ENCODE data around the gene PRH1. TPM values are rescaled to one million over a fixed set of nuclear protein-coding genes. Genes with fewer than 3 reads are reported as not detected.
A peak's percentile ranks its signal among the peaks of the same experiment; 100 is the strongest.

PRH1 gene
- total and polyA plus RNA-seq, 2 of the 13 experiments (the other 11 are each of a cell fraction or from before 2014, with no cell fraction given), result 5.3 to 18.8 TPM

DNA sequence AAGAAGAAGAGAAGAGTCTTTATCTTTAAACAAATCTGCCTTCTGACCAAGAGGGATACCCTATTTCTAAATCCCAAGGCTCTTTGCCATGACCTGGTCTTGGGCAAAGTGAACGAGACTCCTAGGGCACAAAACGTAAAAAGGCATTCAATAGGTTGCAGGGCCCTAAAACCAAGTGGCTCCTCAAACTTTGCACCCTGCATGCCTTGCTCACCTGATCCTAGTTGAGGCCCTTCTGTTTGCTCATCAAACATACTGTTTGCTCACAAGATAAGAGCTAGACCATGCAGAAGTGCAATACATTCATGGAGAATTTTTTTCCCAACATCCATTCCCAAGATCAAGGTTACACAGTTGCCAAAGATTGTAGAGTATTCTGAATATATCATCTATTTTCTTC, 7.9 kb upstream of the PRH1 start (continued):
- TF ChIP-seq ARID4A (CRISPR knock-in tag; IDR thresholded peaks at IDR 0.05; ENCODE audit: borderline replicate concordance) (peak; percentile 45; the same call in 1 of the 2 replicates), NR2C2 (CRISPR knock-in tag; IDR thresholded peaks at IDR 0.05; ENCODE audit: borderline replicate concordance) (peak; percentile 66; the same call in 1 of the 2 replicates), TCF7L2 (IDR thresholded peaks at IDR 0.05; ENCODE audit: low read depth, low read length) (no peak), SOX5 (CRISPR knock-in tag; IDR thresholded peaks at IDR 0.05; ENCODE audit: borderline replicate concordance) (peak; percentile 96; the same call in 1 of the 2 replicates), NKX3-1 (CRISPR knock-in tag; IDR thresholded peaks at IDR 0.05) (peak; percentile 69; the same call in 1 of the 2 replicates), SMAD3 (CRISPR knock-in tag; IDR thresholded peaks at IDR 0.05) (peak; percentile 96), ZSCAN25 (CRISPR knock-in tag; IDR thresholded peaks at IDR 0.05) (peak; percentile 78), ZNF574 (CRISPR knock-in tag; IDR thresholded peaks at IDR 0.05) (peak; percentile 85), ZNF501 (CRISPR knock-in tag; IDR thresholded peaks at IDR 0.05) (no peak), TBX2 (CRISPR knock-in tag; IDR thresholded peaks at IDR 0.05; ENCODE audit: borderline replicate concordance) (peak; percentile 95)
- TF ChIP-seq, protein P1, sequence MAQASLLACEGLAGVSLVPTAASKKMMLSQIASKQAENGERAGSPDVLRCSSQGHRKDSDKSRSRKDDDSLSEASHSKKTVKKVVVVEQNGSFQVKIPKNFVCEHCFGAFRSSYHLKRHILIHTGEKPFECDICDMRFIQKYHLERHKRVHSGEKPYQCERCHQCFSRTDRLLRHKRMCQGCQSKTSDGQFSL (CRISPR knock-in tag; IDR thresholded peaks at IDR 0.05), result no peak
- TF ChIP-seq, protein P2, sequence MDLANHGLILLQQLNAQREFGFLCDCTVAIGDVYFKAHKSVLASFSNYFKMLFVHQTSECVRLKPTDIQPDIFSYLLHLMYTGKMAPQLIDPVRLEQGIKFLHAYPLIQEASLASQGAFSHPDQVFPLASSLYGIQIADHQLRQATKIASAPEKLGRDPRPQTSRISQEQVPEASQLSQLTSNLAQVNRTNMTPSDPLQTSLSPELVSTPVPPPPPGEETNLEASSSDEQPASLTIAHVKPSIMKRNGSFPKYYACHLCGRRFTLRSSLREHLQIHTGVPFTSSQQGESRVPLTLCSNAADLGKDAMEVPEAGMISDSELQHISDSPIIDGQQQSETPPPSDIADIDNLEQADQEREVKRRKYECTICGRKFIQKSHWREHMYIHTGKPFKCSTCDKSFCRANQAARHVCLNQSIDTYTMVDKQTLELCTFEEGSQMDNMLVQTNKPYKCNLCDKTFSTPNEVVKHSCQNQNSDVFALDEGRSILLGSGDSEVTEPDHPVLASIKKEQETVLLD (CRISPR knock-in tag; IDR thresholded peaks at IDR 0.05; ENCODE audit: low read depth), result 0 out of 2 replicates have a peak, but pooled peaks have one; percentile 41
- TF ChIP-seq, protein P3, sequence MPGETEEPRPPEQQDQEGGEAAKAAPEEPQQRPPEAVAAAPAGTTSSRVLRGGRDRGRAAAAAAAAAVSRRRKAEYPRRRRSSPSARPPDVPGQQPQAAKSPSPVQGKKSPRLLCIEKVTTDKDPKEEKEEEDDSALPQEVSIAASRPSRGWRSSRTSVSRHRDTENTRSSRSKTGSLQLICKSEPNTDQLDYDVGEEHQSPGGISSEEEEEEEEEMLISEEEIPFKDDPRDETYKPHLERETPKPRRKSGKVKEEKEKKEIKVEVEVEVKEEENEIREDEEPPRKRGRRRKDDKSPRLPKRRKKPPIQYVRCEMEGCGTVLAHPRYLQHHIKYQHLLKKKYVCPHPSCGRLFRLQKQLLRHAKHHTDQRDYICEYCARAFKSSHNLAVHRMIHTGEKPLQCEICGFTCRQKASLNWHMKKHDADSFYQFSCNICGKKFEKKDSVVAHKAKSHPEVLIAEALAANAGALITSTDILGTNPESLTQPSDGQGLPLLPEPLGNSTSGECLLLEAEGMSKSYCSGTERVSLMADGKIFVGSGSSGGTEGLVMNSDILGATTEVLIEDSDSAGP (CRISPR knock-in tag; IDR thresholded peaks at IDR 0.05; ENCODE audit: borderline replicate concordance), result no peak; the same call in 1 of the 2 replicates
- TF ChIP-seq, protein P4, sequence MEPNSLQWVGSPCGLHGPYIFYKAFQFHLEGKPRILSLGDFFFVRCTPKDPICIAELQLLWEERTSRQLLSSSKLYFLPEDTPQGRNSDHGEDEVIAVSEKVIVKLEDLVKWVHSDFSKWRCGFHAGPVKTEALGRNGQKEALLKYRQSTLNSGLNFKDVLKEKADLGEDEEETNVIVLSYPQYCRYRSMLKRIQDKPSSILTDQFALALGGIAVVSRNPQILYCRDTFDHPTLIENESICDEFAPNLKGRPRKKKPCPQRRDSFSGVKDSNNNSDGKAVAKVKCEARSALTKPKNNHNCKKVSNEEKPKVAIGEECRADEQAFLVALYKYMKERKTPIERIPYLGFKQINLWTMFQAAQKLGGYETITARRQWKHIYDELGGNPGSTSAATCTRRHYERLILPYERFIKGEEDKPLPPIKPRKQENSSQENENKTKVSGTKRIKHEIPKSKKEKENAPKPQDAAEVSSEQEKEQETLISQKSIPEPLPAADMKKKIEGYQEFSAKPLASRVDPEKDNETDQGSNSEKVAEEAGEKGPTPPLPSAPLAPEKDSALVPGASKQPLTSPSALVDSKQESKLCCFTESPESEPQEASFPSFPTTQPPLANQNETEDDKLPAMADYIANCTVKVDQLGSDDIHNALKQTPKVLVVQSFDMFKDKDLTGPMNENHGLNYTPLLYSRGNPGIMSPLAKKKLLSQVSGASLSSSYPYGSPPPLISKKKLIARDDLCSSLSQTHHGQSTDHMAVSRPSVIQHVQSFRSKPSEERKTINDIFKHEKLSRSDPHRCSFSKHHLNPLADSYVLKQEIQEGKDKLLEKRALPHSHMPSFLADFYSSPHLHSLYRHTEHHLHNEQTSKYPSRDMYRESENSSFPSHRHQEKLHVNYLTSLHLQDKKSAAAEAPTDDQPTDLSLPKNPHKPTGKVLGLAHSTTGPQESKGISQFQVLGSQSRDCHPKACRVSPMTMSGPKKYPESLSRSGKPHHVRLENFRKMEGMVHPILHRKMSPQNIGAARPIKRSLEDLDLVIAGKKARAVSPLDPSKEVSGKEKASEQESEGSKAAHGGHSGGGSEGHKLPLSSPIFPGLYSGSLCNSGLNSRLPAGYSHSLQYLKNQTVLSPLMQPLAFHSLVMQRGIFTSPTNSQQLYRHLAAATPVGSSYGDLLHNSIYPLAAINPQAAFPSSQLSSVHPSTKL (CRISPR knock-in tag; IDR thresholded peaks at IDR 0.05), result peak; percentile 100
